ENCODE results near the gene ATRIP. TPM values are rescaled to one million over a fixed set of nuclear protein-coding genes. Genes with fewer than 3 reads are reported as not detected.
"Not testable (repeated sequence)": the region's sequence is repeated elsewhere in the genome, so short reads cannot be mapped to it uniquely, and the experiment has no call there.

The ATRIP gene
- total and polyA plus RNA-seq, 2 donors from 2014 or later: 5.4 to 6.7 TPM

GRCh38 chr3:48477959-48478520 lies 31.5 kb downstream of the ATRIP start:
- H3K9ac ChIP-seq (ENCODE audit: low read length in 3 of 3): no peak overlapping the region
- H3K9me3 ChIP-seq (ENCODE audit: control insufficient read depth in 2 of 3, insufficient read depth in 1 of 3, low read length in 3 of 3): no peaks in the 10 kb centered on the region
- no peak overlapping the region for H3K4me3 ChIP-seq (ENCODE audit: low read length in 3 of 3)
- intact Hi-C loops (cut with DNase I): no loop called here
- H3K4me1 ChIP-seq (ENCODE audit: control insufficient read depth in 2 of 3, insufficient read depth in 2 of 3, low read depth in 1 of 3, low read length in 3 of 3): peaks cover 0 to 4% (median 0%) of the 10 kb centered on the region in 3 donors
- DNase-seq (peak in 1 of 5 donors; percentile 54), FAIRE-seq (no peak)
- no peaks in the 10 kb centered on the region for H3K27me3 ChIP-seq (ENCODE audit: control insufficient read depth, insufficient read depth, low read length)
- H3K27ac ChIP-seq (ENCODE audit: low read depth in 2 of 2, low read length in 2 of 2): no peak overlapping the region
- H3K36me3 ChIP-seq (ENCODE audit: control insufficient read depth in 2 of 3, insufficient read depth in 3 of 3, low read length in 3 of 3): no peaks in the 10 kb centered on the region
- TF ChIP-seq, protein P1, sequence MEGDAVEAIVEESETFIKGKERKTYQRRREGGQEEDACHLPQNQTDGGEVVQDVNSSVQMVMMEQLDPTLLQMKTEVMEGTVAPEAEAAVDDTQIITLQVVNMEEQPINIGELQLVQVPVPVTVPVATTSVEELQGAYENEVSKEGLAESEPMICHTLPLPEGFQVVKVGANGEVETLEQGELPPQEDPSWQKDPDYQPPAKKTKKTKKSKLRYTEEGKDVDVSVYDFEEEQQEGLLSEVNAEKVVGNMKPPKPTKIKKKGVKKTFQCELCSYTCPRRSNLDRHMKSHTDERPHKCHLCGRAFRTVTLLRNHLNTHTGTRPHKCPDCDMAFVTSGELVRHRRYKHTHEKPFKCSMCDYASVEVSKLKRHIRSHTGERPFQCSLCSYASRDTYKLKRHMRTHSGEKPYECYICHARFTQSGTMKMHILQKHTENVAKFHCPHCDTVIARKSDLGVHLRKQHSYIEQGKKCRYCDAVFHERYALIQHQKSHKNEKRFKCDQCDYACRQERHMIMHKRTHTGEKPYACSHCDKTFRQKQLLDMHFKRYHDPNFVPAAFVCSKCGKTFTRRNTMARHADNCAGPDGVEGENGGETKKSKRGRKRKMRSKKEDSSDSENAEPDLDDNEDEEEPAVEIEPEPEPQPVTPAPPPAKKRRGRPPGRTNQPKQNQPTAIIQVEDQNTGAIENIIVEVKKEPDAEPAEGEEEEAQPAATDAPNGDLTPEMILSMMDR (IDR thresholded peaks at IDR 0.05; ENCODE audit: borderline replicate concordance, extremely low read depth, insufficient read depth): no peak

DNA sequence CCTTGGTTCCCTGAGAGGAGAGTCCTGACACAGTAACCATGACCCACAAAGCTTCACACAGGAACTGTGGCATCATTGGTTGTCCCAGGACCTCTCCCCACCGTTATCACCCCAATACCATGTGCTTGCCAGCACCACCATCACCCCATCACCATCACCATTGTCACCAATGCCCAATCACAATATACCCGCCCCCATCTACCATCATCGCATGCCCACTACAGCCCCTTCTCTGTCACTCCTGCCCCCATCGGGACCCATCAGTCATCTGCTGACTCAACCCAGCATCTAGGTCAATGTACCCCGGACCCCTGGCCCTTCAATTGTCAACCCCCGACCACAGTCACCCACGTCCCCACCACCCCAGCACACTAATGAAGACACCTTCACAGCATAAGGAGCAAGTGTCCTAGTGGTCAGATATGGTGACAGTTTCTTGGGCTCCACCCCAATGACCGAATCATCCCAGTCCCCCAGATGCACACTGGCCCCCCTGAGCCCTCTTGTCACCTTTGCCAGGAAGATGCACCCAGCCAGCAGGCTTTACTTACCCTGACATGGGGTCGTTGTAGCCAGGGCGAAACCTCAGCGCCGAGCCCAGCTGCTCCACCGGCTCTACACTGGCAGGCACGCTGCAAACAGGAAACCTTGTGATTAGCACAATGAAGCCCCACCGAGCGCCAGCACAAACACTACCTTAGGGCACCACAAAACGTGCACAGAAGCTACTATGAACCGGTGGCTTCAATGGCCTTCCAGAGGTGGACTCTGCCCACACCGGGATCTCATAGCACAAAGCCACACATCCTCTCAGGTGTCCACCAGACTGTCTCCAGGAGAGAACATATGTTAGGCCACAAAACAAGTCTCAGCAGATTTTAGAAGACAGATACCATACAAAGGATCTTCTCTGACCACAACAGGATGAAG lies 32.4 kb downstream of the ATRIP start:
- no peaks in the 10 kb centered on the region for H3K4me1 ChIP-seq (ENCODE audit: control insufficient read depth in 2 of 3, insufficient read depth in 2 of 3, low read depth in 1 of 3, low read length in 3 of 3)
- no peak overlapping the region for H3K4me3 ChIP-seq (ENCODE audit: low read length in 3 of 3)
- FAIRE-seq (no peak), DNase-seq (peak in 1 of 5 donors; percentile 73)
- no peaks in the 10 kb centered on the region for H3K9me3 ChIP-seq (ENCODE audit: control insufficient read depth in 2 of 3, insufficient read depth in 1 of 3, low read length in 3 of 3)
- intact Hi-C loops (cut with DNase I): no loop called here
- H3K9ac ChIP-seq (ENCODE audit: low read length in 3 of 3): no peak overlapping the region
- no peaks in the 10 kb centered on the region for H3K36me3 ChIP-seq (ENCODE audit: control insufficient read depth in 2 of 3, insufficient read depth in 3 of 3, low read length in 3 of 3)
- TF ChIP-seq, protein P1 (IDR thresholded peaks at IDR 0.05; ENCODE audit: borderline replicate concordance, extremely low read depth, insufficient read depth): no peak
- H3K27ac ChIP-seq (ENCODE audit: low read depth in 2 of 2, low read length in 2 of 2): no peak overlapping the region
- H3K27me3 ChIP-seq (ENCODE audit: control insufficient read depth, insufficient read depth, low read length): no peaks in the 10 kb centered on the region

GRCh38 chr3:48480891-48481290 lies 34.4 kb downstream of the ATRIP start:
- H3K27me3 ChIP-seq (ENCODE audit: control insufficient read depth, insufficient read depth, low read length); H3K9me3 ChIP-seq (ENCODE audit: control insufficient read depth in 2 of 3, insufficient read depth in 1 of 3, low read length in 3 of 3); FAIRE-seq; H3K4me1 ChIP-seq (ENCODE audit: control insufficient read depth in 2 of 3, insufficient read depth in 2 of 3, low read depth in 1 of 3, low read length in 3 of 3); H3K36me3 ChIP-seq (ENCODE audit: control insufficient read depth in 2 of 3, insufficient read depth in 3 of 3, low read length in 3 of 3); intact Hi-C loops (cut with DNase I); H3K4me3 ChIP-seq (ENCODE audit: low read length in 3 of 3); H3K9ac ChIP-seq (ENCODE audit: low read length in 3 of 3); H3K27ac ChIP-seq (ENCODE audit: low read depth in 2 of 2, low read length in 2 of 2): not testable (repeated sequence)
- DNase-seq: peak in 1 of 5 donors; percentile 7

- H3K4me3 ChIP-seq (ENCODE audit: low read length in 3 of 3); H3K4me1 ChIP-seq (ENCODE audit: control insufficient read depth in 2 of 3, insufficient read depth in 2 of 3, low read depth in 1 of 3, low read length in 3 of 3); H3K9me3 ChIP-seq (ENCODE audit: control insufficient read depth in 2 of 3, insufficient read depth in 1 of 3, low read length in 3 of 3); H3K9ac ChIP-seq (ENCODE audit: low read length in 3 of 3); H3K36me3 ChIP-seq (ENCODE audit: control insufficient read depth in 2 of 3, insufficient read depth in 3 of 3, low read length in 3 of 3); DNase-seq; H3K27ac ChIP-seq (ENCODE audit: low read depth in 2 of 2, low read length in 2 of 2); FAIRE-seq; H3K27me3 ChIP-seq (ENCODE audit: control insufficient read depth, insufficient read depth, low read length); intact Hi-C loops (cut with DNase I): not testable (repeated sequence)
Observed at GRCh38 chr3:48482822-48483221, 36.3 kb downstream of the ATRIP start.
